ENCODE results near the gene PRKAR1B. TPM values are rescaled to one million over a fixed set of nuclear protein-coding genes. Genes with fewer than 3 reads are reported as not detected.

The PRKAR1B gene
- total RNA-seq, 1 donor from 2014 or later, result 14.2 TPM

GRCh38 chr7:559396-559705 lies 167.7 kb downstream of the PRKAR1B start:
- H3K27me3 ChIP-seq (ENCODE audit: low read depth), result no peaks in the 10 kb centered on the region
- no peak overlapping the region for H3K4me3 ChIP-seq
- intact Hi-C loops (cut with micrococcal nuclease), result no loop called here
- H3K9me3 ChIP-seq (replicated peaks), result peaks cover 4% of the 10 kb centered on the region
- H3K4me1 ChIP-seq, result peaks cover under 1% of the 10 kb centered on the region
- DNase-seq, result no peak
- no peak overlapping the region for H3K27ac ChIP-seq (replicated peaks)
- H3K36me3 ChIP-seq, result no peaks in the 10 kb centered on the region
- TF ChIP-seq CTCF (IDR thresholded peaks at IDR 0.05; ENCODE audit: borderline replicate concordance), result no peak

- no peak overlapping the region for H3K4me3 ChIP-seq
- H3K4me1 ChIP-seq, result peaks cover 6% of the 10 kb centered on the region
- peaks cover 4% of the 10 kb centered on the region for H3K9me3 ChIP-seq (replicated peaks)
- H3K36me3 ChIP-seq, result no peaks in the 10 kb centered on the region
- no peak overlapping the region for H3K27ac ChIP-seq (replicated peaks)
- no peak for DNase-seq
- H3K27me3 ChIP-seq (ENCODE audit: low read depth), result no peaks in the 10 kb centered on the region
- no peak for TF ChIP-seq CTCF (IDR thresholded peaks at IDR 0.05; ENCODE audit: borderline replicate concordance)
- intact Hi-C loops (cut with micrococcal nuclease), result no loop called here
Observed at GRCh38 chr7:557558-557881, 169.6 kb downstream of the PRKAR1B start.

GRCh38 chr7:556837-557557 lies 170.1 kb downstream of the PRKAR1B start:
- H3K9me3 ChIP-seq (replicated peaks), result peaks cover 4% of the 10 kb centered on the region
- peaks cover 6% of the 10 kb centered on the region for H3K4me1 ChIP-seq
- no peak overlapping the region for H3K4me3 ChIP-seq
- no peak for DNase-seq
- no peaks in the 10 kb centered on the region for H3K27me3 ChIP-seq (ENCODE audit: low read depth)
- intact Hi-C loops (cut with micrococcal nuclease), result no loop called here
- no peak overlapping the region for H3K27ac ChIP-seq (replicated peaks)
- TF ChIP-seq CTCF (IDR thresholded peaks at IDR 0.05; ENCODE audit: borderline replicate concordance), result no peak
- H3K36me3 ChIP-seq, result no peaks in the 10 kb centered on the region

GRCh38 chr7:556291-556826 lies 170.7 kb downstream of the PRKAR1B start:
- Histone ChIP-seq H3K27me3 (ENCODE audit: low read depth) (no peaks in the 10 kb centered on the region), H3K27ac (replicated peaks) (no peak overlapping the region), H3K9me3 (replicated peaks) (peaks cover 4% of the 10 kb centered on the region), H3K4me1 (peaks cover 6% of the 10 kb centered on the region), H3K4me3 (no peak overlapping the region), H3K36me3 (no peaks in the 10 kb centered on the region)
- no peak for DNase-seq
- TF ChIP-seq CTCF (IDR thresholded peaks at IDR 0.05; ENCODE audit: borderline replicate concordance), result no peak
- intact Hi-C loops (cut with micrococcal nuclease), result no loop called here

GRCh38 chr7:555551-556160 lies 171.4 kb downstream of the PRKAR1B start:
- intact Hi-C loops (cut with micrococcal nuclease), result no loop called here
- no peak for DNase-seq
- H3K36me3 ChIP-seq, result no peaks in the 10 kb centered on the region
- peaks cover 6% of the 10 kb centered on the region for H3K4me1 ChIP-seq
- no peak overlapping the region for H3K27ac ChIP-seq (replicated peaks)
- peaks cover 4% of the 10 kb centered on the region for H3K9me3 ChIP-seq (replicated peaks)
- TF ChIP-seq CTCF (IDR thresholded peaks at IDR 0.05; ENCODE audit: borderline replicate concordance), result no peak
- H3K27me3 ChIP-seq (ENCODE audit: low read depth), result no peaks in the 10 kb centered on the region
- H3K4me3 ChIP-seq, result no peak overlapping the region

Measured in left ventricle myocardium inferior (tissue), 1 donor.